DMS114 treated with DMSO at 0.1 percent for 48 hours (cell line): ENCODE results near the gene PNRC1.
A peak's percentile ranks its signal among the peaks of the same experiment; 100 is the strongest.
"Not testable (repeated sequence)": the region's sequence is repeated elsewhere in the genome, so short reads cannot be mapped to it uniquely, and the experiment has no call there.

Experiments used
- DNase-seq: peaks from one replicate; lab custom pipeline; 2025; ENCODE audit not compliant: unreplicated experiment; lab: John Stamatoyannopoulos, UW

Gene PNRC1

GRCh38 chr6:89080281-89081128 is at the start of gene PNRC1:
Gene PNRC1 (plus strand): TSS chr6:89080751. CDS start chr6:89080895, 144 bp downstream.
- DNase-seq = peak; percentile 93

GRCh38 chr6:89032599-89032998 is 48.0 kb upstream of the PNRC1 start:
- no peak for DNase-seq

- no peak for DNase-seq
Measured at GRCh38 chr6:89033461-89033860, 47.1 kb upstream of the PNRC1 start.

- not testable (repeated sequence) for DNase-seq
Measured at GRCh38 chr6:89034116-89034515, 46.4 kb upstream of the PNRC1 start.

GRCh38 chr6:89034586-89035251 is 45.8 kb upstream of the PNRC1 start:
- DNase-seq = no peak

GRCh38 chr6:89035252-89036101 is 45.1 kb upstream of the PNRC1 start:
- no peak for DNase-seq

GRCh38 chr6:89037141-89037900 is 43.2 kb upstream of the PNRC1 start:
- DNase-seq = no peak

- not testable (repeated sequence) for DNase-seq
Measured at GRCh38 chr6:89037901-89038293, 42.7 kb upstream of the PNRC1 start.

- DNase-seq = no peak
Measured at GRCh38 chr6:89042664-89043063, 37.9 kb upstream of the PNRC1 start.

GRCh38 chr6:89044328-89045010 is 36.1 kb upstream of the PNRC1 start:
- DNase-seq = no peak

GRCh38 chr6:89045011-89045387 is 35.6 kb upstream of the PNRC1 start:
- DNase-seq = no peak

GRCh38 chr6:89045576-89045975 is 35.0 kb upstream of the PNRC1 start:
- no peak for DNase-seq

- DNase-seq = no peak
Measured at GRCh38 chr6:89047473-89047872, 33.1 kb upstream of the PNRC1 start.

GRCh38 chr6:89048288-89048923 is 32.1 kb upstream of the PNRC1 start:
- no peak for DNase-seq

- no peak for DNase-seq
Measured at GRCh38 chr6:89048985-89049384, 31.6 kb upstream of the PNRC1 start.

GRCh38 chr6:89050155-89050554 is 30.4 kb upstream of the PNRC1 start:
- no peak for DNase-seq

- DNase-seq = no peak
Measured at GRCh38 chr6:89050697-89051096, 29.9 kb upstream of the PNRC1 start.

- DNase-seq = no peak
Measured at GRCh38 chr6:89051676-89052075, 28.9 kb upstream of the PNRC1 start.

- no peak for DNase-seq
Measured at GRCh38 chr6:89054208-89054607, 26.3 kb upstream of the PNRC1 start.

- DNase-seq = no peak
Measured at GRCh38 chr6:89057759-89058158, 22.8 kb upstream of the PNRC1 start.
